GM23248 (cell line): Measurements from ENCODE around the gene RAPGEF3. TPM values are rescaled to one million over a fixed set of nuclear protein-coding genes. Genes with fewer than 3 reads are reported as not detected.

Experiments used
- DNase-seq: peaks from one replicate; pipeline ENCODE4 v3.0.0-alpha.2; 2015
- H2AFZ ChIP-seq: fragments of 200-600 bp; sonication (generic); 2 replicates; pipeline ENCODE4 v1.6.1; 2016; ENCODE audit warnings: antibody characterized with exemption
- H3F3A ChIP-seq: fragments of 200-600 bp; sonication (generic); 2 replicates; pipeline ENCODE4 v1.6.1; 2016; ENCODE audit warnings: mild to moderate bottlenecking, antibody characterized with exemption, mixed run types; ENCODE audit not compliant: insufficient read depth
- H3K27ac ChIP-seq: fragments of 200-600 bp; sonication (generic); 2 replicates; pipeline ENCODE4 v1.5.1; 2016; ENCODE audit warnings: mild to moderate bottlenecking
- H3K27me3 ChIP-seq: fragments of 200-600 bp; sonication (generic); replicated peaks from 2 replicates; pipeline ENCODE4 v1.6.1; 2016; ENCODE audit warnings: mild to moderate bottlenecking; ENCODE audit not compliant: insufficient read depth
- H3K36me3 ChIP-seq: fragments of 200-600 bp; sonication (generic); 2 replicates; pipeline ENCODE4 v1.6.1; 2016; ENCODE audit warnings: low read depth, mild to moderate bottlenecking
- H3K4me1 ChIP-seq: fragments of 200-600 bp; sonication (generic); 2 replicates; pipeline ENCODE4 v1.6.1; 2016; ENCODE audit warnings: mild to moderate bottlenecking; ENCODE audit not compliant: insufficient read depth
- H3K4me2 ChIP-seq: fragments of 200-600 bp; sonication (generic); one replicate; pipeline ENCODE4 v1.6.1; 2016; ENCODE audit warnings: mild to moderate bottlenecking; ENCODE audit not compliant: unreplicated experiment
- H3K4me3 ChIP-seq: fragments of 200-600 bp; sonication (generic); 2 replicates; pipeline ENCODE4 v1.5.1; 2016; ENCODE audit warnings: mild to moderate bottlenecking
- H3K79me2 ChIP-seq: fragments of 200-600 bp; sonication (generic); 2 replicates; pipeline ENCODE4 v1.6.1; 2016; ENCODE audit warnings: mild to moderate bottlenecking; ENCODE audit not compliant: insufficient read depth
- H3K9ac ChIP-seq: fragments of 200-600 bp; sonication (generic); 2 replicates; pipeline ENCODE4 v1.6.1; 2016; ENCODE audit warnings: mild to moderate bottlenecking
- H3K9me2 ChIP-seq: fragments of 200-600 bp; sonication (generic); 2 replicates; pipeline ENCODE4 v1.6.1; 2016; ENCODE audit warnings: mixed run types, mild to moderate bottlenecking, moderate library complexity; ENCODE audit not compliant: insufficient read depth
- H3K9me3 ChIP-seq: fragments of 200-600 bp; sonication (generic); one replicate; pipeline ENCODE4 v1.6.1; 2017; ENCODE audit warnings: low read depth
- H4K20me1 ChIP-seq: fragments of 200-600 bp; sonication (generic); 2 replicates; pipeline ENCODE4 v1.6.0; 2016; ENCODE audit not compliant: insufficient read depth
- EZH2 ChIP-seq: fragments of 200-600 bp; sonication (generic); IDR thresholded peaks from 2 replicates; pipeline ENCODE4 v1.6.1; 2018; ENCODE audit warnings: antibody characterized with exemption, mild to moderate bottlenecking; ENCODE audit not compliant: insufficient read depth, poor library complexity, severe bottlenecking
- EZH2phosphoT487 ChIP-seq: fragments of 200-600 bp; sonication (generic); IDR thresholded peaks from 2 replicates; pipeline ENCODE4 v1.6.1; 2018; ENCODE audit warnings: antibody characterized with exemption, moderate library complexity, mild to moderate bottlenecking, low read depth; ENCODE audit not compliant: insufficient read depth
- WGBS, 2 experiments: methylation state at CpG; one replicate each; pipeline ENCODE4 v1.1.6; 2015 to 2017; ENCODE audit warnings: low lambda C conversion rate in 2 of 2, low coverage in 1 of 2; ENCODE audit errors: missing lambda C conversion rate in 2 of 2; 5-methylcytosine and 5-hydroxymethylcytosine counted together
- in situ Hi-C: fragments of 300-500 bp; cut with MboI; formaldehyde crosslinking; loops from 2 replicates; pipeline ENCODE4 v1.15.0; 2020
- polyA plus RNA-seq: library from polyadenylated mRNA; unstranded; fragments of >200 nt; fragmentation: Nextera tagmentation; extraction: Ambion mirVana; gene quantifications from 2 replicates; pipeline ENCODE4 v1.2.1, GENCODE V29; 2016
- total RNA-seq: library from RNA; depleted of rRNA; stranded (reverse); fragments of >200 nt; shearing (Covaris generic); gene quantifications from 2 replicates; pipeline ENCODE4 v1.2.3, GENCODE V29; 2014

Gene RAPGEF3
- total and polyA plus RNA-seq, 2 experiments from 2014 or later, result 1.4 to 3.7 TPM

DNA sequence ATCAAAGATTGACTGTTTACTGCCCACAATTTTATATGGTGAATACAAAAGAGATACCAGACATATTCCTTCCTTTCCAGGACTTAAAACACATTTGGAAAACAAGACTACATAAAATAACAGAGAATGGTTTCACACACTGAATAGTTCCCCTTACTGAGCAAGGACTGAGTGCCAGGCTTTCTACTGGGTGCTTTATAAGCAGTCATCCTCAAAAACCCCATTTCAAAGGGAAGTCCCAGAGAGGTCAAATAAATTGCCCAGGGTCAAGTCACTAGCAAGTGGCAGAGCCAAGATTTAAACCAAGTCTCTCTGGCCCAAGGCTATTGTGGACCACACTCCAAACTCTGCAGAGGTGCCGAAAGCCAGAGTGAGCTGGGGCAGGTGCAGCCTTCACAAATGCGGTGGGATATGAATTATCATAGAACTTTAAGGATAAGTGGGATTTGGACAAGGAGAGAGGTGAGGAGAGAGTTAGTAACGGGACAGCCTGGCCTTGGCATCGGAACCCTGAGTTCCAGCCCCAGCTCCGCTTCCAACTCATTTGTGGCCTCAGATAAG, 43.8 kb downstream of the RAPGEF3 start:
- Histone ChIP-seq H3K4me3 (no peak overlapping the region), H3K9ac (no peak overlapping the region), H3K79me2 (no peaks in the 10 kb centered on the region), H3K4me1 (peaks cover 16% of the 10 kb centered on the region), H3K4me2 (no peak overlapping the region), H3K9me2 (no peaks in the 10 kb centered on the region), H3K27ac (no peak overlapping the region), H3K36me3 (no peaks in the 10 kb centered on the region), H3K9me3 (no peaks in the 10 kb centered on the region), H2AFZ (no peak overlapping the region), H3F3A (no peaks in the 10 kb centered on the region), H3K27me3 (no peaks in the 10 kb centered on the region), H4K20me1 (no peaks in the 10 kb centered on the region)
- TF ChIP-seq EZH2phosphoT487 (no peak), EZH2 (no peak)
- 39 to 40% methylated on average over 5 of the region's 5 CpGs for WGBS, 2 experiments
- in situ Hi-C loops, result loop anchor here (5.0 kb wide), 1 partner anchor 122 kb away; no protein-coding TSS in a partner anchor
- DNase-seq, result no peak

DNA sequence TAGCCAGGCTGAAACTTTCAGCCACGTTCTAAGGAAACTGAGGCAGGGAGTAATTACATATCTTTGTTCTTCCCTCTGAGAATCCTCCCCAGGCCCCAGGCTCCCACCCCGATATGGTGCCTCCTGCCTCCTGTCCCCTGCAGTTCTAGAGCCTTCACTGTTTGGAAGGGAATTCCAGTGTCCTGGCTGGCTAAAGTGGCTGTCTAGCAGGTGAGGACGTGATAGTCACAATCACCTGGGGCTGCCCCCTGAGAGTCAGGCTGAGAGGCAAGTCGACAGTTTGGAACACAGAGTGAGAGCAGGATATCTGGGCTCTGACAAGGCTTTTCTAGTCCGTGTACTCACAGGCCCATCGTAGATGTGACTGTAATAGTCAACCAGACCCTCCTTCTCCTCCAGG, 46.5 kb downstream of the RAPGEF3 start:
- no peaks in the 10 kb centered on the region for H3K9me3 ChIP-seq
- no peaks in the 10 kb centered on the region for H3F3A ChIP-seq
- 87 to 90% methylated on average over 6 of the region's 6 CpGs for WGBS, 2 experiments
- no peaks in the 10 kb centered on the region for H3K36me3 ChIP-seq
- in situ Hi-C loops, result loop anchor here (5.0 kb wide), 1 partner anchor 125 kb away; no protein-coding TSS in a partner anchor
- H3K9me2 ChIP-seq, result no peaks in the 10 kb centered on the region
- peaks cover 8% of the 10 kb centered on the region for H3K4me1 ChIP-seq
- H3K4me2 ChIP-seq, result no peak overlapping the region
- H2AFZ ChIP-seq, result no peak overlapping the region
- TF ChIP-seq EZH2 (no peak), EZH2phosphoT487 (no peak)
- H3K27ac ChIP-seq, result no peak overlapping the region
- no peak for DNase-seq
- H3K27me3 ChIP-seq, result no peaks in the 10 kb centered on the region
- no peak overlapping the region for H3K4me3 ChIP-seq
- H3K9ac ChIP-seq, result no peak overlapping the region
- peaks cover 10% of the 10 kb centered on the region for H3K79me2 ChIP-seq
- no peaks in the 10 kb centered on the region for H4K20me1 ChIP-seq

DNA sequence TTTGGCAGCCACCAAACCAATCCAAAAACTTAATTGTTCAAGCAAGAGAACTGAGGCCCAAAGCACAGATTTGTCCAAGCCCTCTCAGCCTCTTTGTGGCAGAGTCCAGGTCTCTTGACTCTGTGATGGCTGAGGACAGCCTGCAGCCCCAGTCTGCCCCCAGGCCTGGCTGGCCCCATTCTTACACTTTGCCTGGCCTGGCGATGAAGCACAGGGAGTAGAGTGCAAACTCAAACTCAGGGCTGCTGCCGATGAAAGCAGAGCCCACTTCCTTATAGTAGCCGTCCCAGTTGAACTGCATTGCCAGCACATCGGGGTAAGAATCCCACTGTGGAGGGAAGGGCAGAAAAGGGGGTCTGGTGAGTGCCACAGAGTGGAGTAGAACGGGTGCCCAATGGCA, 47.2 kb downstream of the RAPGEF3 start:
- Histone ChIP-seq H3K4me2 (no peak overlapping the region), H3K36me3 (no peaks in the 10 kb centered on the region), H3K9me3 (no peaks in the 10 kb centered on the region), H4K20me1 (no peaks in the 10 kb centered on the region), H3K27me3 (no peaks in the 10 kb centered on the region), H3K9ac (no peak overlapping the region), H3K9me2 (no peaks in the 10 kb centered on the region), H3K27ac (no peak overlapping the region), H3K79me2 (peaks cover 14% of the 10 kb centered on the region), H3K4me1 (peaks cover 12% of the 10 kb centered on the region), H3F3A (peaks cover 2% of the 10 kb centered on the region; the same call in 1 of the 2 replicates), H3K4me3 (no peak overlapping the region), H2AFZ (no peak overlapping the region)
- TF ChIP-seq EZH2phosphoT487, result no peak
- TF ChIP-seq EZH2, result no peak
- in situ Hi-C loops, result loop anchor here (5.0 kb wide), 1 partner anchor 126 kb away; no protein-coding TSS in a partner anchor
- no peak for DNase-seq
- 87 to 91% methylated on average over 5 of the region's 5 CpGs for WGBS, 2 experiments

DNA sequence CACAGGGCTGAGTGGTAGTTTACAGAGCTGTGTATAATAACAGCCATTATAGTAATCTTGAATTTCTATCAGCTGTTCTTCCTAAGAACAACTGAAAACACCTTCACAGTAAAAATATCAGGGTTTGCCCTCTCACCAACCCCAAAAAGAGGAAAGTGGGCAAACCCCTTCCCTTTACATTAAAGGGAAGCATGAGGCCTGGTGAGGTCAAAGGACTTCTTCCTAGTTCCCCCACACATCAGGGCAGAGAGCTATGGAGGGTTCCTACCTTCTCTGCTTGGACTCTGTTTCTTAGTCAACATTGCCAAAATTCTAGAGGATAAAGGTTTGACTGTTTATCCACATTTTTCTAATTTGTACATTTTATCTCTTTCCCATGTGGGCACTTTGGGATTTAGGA, 48.4 kb downstream of the RAPGEF3 start:
- no peaks in the 10 kb centered on the region for H3K27me3 ChIP-seq
- no peak overlapping the region for H3K27ac ChIP-seq
- no peak for DNase-seq
- H3K9me2 ChIP-seq, result no peaks in the 10 kb centered on the region
- peaks cover 17% of the 10 kb centered on the region for H3K79me2 ChIP-seq
- no peaks in the 10 kb centered on the region for H4K20me1 ChIP-seq
- no peaks in the 10 kb centered on the region for H3K9me3 ChIP-seq
- H2AFZ ChIP-seq, result no peak overlapping the region
- peaks cover 6% of the 10 kb centered on the region for H3K4me1 ChIP-seq
- no peak for TF ChIP-seq EZH2
- TF ChIP-seq EZH2phosphoT487, result no peak
- no peak overlapping the region for H3K4me3 ChIP-seq
- H3K36me3 ChIP-seq, result no peaks in the 10 kb centered on the region
- in situ Hi-C loops, result loop anchor here (5.0 kb wide), 1 partner anchor 127 kb away; no protein-coding TSS in a partner anchor
- no peak overlapping the region for H3K4me2 ChIP-seq
- H3F3A ChIP-seq, result peaks cover 6% of the 10 kb centered on the region; the same call in 1 of the 2 replicates
- no peak overlapping the region for H3K9ac ChIP-seq

DNA sequence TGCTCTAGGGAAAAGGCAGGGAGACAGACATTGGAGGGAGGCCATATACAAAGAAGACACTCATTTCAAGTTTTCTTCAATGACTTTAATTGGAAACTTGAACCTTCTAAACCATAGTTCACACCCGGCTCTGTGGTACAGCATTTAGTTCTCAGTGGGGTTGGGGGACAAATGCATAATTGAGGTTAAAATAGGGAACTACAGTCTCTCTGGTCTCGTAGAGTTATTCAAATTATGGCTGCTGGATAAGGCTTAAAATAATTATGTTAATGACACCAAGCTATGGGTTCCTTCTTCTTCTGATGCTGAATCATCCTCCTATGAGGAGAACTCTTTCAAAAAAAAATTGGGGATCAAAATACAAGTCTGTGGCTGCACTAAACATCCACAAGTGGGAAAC, 49.0 kb downstream of the RAPGEF3 start:
- TF ChIP-seq EZH2 (no peak), EZH2phosphoT487 (no peak)
- Histone ChIP-seq H3K9me3 (no peaks in the 10 kb centered on the region), H3K4me3 (no peak overlapping the region), H3K9ac (no peak overlapping the region), H3K36me3 (no peaks in the 10 kb centered on the region), H2AFZ (no peak overlapping the region), H3K4me1 (0 out of 2 replicates have a peak, but pooled peaks cover 4% of the 10 kb centered on the region), H3K4me2 (no peak overlapping the region), H3K27ac (no peak overlapping the region), H3K79me2 (peaks cover 23% of the 10 kb centered on the region), H3K9me2 (no peaks in the 10 kb centered on the region), H3K27me3 (no peaks in the 10 kb centered on the region), H4K20me1 (no peaks in the 10 kb centered on the region), H3F3A (peaks cover 6% of the 10 kb centered on the region; the same call in 1 of the 2 replicates)
- in situ Hi-C loops, result loop anchor here (5.0 kb wide), 1 partner anchor 128 kb away; no protein-coding TSS in a partner anchor
- WGBS, 2 experiments, result 85 to 92% methylated on average over 2 of the region's 2 CpGs
- no peak for DNase-seq
